NCI-H2196 (cell line): ENCODE results near the gene PNMA8C.

Source experiments
- DNase-seq: peaks from one replicate; lab custom pipeline; 2025; ENCODE audit not compliant: unreplicated experiment; lab: John Stamatoyannopoulos, UW

PNMA8C gene

DNA sequence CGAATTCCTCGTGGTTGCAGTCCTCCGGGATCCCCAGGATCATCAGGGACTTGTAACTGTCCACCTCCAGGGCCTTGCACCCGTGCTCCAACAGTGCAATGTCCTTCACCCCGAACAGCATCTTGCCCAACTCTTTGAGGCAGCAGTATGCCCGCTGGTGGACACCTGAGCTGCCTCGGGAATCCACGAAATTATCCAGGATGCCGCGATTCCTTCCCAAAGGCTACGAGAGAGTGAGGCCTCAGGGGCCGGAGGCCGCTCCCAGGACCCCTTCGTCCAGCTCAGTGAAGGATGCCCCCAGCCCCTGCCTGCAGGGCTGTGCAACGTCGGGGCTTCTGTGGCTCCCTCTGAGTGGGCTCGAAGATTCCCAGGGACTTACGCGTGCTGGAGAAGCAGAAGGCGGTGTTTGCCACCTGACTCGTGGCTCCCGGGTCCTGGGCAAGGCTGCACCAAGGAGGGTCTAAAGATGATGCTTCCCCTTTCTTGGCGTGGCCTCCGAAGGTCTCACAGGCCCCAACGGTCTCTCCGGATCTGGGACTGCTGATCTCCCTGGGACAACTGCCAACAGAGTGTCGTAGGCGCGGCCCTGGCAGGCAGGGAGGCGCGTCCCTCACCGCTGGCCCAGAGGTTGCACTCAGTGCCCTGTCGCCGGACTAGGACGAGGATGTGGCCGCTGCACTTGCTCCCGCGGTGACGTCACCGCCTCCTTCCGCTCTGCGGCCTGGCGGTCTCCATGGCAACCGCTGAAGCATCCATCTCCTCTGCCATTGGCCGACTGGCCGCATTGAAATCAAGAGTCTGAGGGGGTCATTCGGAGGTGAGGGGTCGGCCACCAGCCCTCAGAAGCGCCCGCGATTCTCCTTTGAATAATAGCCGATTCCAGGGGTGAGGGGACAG is at the start of gene PNMA8C:
TSS of gene PNMA8C (minus strand) at position 698 of the 897 bp plus-strand sequence. CDS start at position 121, 577 bp downstream.
- peak; percentile 91 for DNase-seq

DNA sequence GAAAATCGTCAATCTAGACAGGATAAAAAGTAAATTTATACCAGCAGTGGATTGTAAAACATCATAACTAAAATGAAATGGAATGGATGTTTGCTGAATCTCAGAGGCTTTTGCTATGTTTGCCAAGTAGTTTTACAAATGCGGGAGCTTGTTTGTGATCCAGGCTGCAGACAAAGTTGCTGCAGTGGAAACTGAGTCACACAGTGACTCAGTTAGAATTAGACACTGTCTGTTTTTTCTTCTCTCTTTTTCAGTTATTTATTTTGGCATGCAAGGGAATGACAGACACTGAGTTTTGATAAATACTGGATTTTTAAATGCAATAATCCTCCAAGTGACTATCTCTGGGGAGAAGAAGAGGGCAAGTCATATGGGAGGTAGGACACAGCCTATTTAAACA is 47.2 kb upstream of the PNMA8C start:
- no peak for DNase-seq

DNA sequence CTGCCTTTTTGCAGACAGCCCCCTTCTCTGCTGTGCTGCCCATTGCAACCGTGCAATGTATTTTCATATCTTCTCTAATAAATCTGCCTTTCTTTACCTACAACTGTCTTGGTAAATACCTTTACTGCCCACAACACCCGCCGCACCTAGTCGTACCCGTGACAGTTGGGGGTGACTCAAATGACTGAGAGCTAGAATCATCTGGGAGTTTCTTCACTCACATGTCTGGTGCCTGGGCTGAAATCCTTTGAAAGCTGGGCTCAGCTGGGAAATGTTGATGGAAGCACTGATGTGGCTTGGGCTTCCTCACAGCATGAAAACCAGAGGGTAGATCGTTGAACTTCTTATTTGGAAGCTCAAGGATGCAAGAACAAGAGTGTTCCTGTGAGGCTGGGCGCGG is 45.5 kb upstream of the PNMA8C start:
- DNase-seq, result no peak

DNA sequence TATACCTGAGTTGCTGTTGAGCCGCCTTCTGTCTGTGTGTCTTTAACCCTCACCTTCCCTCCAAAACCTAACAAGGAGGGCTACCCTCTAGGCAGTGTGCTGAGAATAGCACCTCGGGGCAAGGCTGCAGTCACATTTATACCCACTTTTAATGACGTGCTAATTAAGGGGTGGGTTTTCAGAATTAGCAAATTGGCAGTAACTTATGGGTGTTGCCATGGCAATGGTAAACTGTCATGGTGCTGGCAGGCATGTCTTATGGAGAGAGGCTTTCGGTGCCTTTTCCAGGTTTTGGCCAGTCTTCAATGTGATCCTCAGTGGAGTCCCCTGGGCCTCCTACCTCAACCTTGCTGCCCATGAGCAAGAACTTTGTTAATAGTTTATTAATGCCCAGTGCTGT is 43.9 kb upstream of the PNMA8C start:
- no peak for DNase-seq

DNA sequence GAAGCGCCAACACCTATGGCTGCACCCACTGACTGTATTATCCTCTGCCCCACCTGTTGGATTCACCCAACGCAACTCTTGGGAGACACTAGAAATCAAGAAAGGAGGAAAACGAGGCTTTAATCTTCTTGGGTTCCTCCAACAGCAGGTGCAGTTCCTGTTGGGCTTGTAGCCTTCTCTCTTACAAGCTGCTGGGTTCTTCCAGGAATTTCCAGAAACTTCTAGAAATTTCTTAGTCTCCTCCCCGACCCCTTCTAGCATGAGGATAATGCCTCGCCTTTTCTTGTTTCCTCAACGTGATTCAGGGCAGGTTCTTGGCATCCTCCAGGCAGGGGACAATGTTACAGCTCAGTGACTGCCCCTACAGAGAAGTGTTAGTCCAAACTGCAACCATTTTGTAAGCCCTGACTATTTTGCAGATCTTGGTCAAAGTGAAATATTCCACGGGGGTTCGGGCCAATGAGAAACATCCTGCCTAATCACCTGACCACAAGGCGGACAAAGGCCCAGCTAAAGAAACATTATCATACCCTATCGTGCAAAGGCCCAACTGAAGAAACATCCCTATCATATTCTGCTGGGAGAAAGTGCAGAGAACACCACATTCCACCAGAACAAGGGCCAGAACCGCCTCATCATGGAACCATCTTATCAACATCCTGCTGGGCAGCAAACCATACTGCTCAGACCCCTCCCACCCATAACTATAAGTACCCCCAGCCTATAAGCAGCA is 43.2 kb upstream of the PNMA8C start:
- no peak for DNase-seq

DNA sequence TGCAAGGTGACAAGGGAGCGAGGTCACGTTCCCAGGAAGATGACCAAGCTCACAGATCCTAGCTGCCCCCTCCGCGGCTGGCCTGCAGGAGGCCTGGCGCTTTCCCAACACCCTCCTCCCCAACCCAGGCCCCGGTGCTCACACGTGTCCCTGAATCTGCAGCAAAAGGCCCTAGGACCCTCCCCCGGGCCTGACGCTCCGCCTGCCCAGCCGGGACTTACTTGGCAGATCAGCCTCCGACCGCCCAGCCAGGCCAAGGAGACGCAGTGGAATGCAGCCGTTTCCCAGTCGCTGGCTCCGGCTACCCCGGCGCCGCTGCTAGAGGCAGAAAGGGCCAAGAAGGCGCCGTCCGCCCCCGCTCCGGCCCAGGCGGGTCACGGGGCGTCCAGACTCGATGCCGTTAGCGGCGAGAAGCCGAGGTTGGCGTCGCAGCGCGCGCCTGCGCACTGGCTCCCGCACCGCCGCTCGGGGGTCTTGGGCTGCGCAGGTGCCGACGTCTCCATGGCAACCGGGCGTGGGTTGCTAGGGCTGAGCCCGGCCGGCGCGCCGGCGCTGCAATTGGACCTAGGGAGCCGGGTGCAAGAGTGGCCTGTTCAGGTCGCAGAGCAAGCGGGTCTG is 42.5 kb upstream of the PNMA8C start, which contains the start of gene PNMA8A:
TSS of gene PNMA8A (minus strand) at position 448 of the 618 bp plus-strand sequence. CDS start 528 bp downstream, outside the sequence.
- peak; percentile 75 for DNase-seq

DNA sequence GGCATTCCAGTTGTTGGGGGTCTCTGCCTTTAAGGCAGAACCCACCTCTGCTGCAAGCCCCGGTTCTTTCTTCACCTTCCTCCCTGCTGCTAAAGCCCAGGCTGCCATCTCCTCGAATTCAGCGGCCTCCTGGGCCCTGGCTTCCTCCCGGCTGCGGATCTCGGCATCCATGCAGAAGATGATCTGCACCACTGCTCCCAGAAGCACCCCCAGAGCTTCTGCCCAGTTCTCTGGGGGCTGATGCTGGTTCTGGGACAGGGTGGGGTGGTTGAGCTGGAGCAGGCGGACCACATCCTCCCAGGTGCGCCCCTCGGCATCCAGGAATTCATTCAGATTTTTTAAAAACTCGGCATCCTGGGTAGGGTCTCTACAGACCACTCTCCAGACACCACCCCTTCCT is 41.6 kb upstream of the PNMA8C start:
- DNase-seq, result no peak

DNA sequence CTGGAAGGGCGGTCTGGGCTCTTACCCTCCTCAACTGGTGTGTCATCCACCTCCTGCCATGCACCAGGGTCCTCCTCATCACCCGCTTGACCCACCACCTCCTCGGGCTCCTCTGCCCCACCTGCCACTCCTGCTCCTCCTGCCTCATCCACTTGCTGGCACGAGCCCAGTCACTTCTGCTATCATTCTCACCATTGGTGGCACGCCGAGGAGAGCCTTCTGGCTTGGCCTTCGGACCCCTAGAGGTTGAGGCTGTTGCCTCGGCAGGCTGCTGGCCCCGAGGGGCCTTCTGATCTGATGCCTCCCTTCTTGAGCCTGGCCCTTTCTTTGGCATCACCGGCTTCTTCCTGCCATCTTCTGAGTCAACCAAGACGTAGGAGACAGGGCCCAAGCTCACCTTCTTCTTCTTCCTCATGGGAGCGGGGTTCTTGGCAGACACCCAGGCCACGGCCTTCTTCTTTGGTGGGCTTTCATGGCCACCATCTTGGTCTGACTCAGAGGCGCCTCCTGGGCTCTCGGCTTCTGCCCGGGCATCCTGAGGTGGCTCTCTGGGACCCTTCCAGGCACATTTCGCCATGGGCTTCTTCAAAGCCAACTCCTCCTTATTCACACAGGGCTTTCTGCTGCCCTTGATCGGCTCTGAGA is 40.9 kb upstream of the PNMA8C start:
- no peak for DNase-seq

DNA sequence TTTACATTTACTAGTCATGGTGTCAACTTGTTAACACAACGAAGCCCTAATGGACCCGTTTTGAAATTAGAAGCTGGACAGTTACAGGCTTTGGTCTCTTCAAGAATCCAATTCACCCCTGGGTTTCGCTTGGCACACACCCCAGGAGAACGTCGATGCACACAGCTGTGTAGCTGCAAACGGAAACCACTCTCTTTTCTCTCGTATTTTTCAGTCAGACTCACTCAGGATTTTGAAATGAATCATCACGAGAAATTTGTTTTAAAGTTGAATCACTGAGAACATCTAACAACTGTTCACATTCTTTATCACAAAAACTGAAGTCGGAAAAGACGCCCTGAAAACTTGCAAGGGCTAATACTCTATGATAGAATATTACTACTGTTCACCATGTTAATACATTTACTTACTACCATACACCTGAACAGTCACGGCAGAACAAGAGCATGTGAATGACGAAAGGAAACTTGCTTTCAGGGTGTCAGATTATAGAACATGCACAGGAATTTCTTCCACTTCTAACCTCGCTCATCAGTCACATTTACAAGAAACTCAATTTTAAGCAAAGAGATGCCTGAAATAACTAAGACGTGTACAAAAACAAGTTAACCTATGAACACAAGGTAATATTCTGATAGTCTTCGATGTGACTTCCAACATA is 37.9 kb upstream of the PNMA8C start:
- no peak for DNase-seq

DNA sequence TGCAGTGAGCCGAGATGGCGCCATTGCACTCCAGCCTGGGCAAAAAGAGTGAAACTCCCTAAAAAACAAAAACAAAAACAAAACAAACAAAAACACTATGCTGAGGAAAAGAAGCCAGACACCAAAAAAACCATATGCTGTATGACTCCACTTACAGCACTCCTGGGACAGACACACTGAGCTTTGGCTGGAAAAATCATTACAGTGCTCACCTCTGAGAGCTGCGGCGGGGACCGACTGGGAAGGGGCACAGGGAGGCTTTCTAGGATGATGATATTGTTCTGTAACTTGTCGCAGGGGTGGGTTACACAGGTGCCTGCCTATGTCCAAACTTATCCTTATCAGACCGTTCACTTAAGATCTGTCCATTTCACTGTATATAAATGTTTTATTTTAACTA is 34.8 kb upstream of the PNMA8C start:
- DNase-seq, result no peak

DNA sequence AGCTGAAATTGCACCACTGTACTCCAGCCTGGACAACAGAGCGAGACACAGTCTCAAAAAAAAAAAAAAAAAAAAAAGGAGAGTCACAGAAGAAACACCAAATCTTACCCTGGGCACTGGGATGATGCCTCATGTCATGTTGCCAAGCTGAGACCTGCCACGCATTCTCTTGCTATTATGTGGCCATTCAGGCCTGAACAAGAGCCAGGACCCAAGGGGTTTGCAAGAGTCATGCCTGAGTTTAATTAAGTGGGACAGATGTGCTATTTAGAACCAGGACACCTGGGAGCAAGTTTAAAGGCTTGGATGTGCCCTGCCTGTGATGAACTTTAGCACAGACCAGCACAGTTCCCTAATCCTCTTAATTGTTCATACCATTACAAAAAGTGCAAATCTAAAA is 32.8 kb upstream of the PNMA8C start:
- no peak for DNase-seq

DNA sequence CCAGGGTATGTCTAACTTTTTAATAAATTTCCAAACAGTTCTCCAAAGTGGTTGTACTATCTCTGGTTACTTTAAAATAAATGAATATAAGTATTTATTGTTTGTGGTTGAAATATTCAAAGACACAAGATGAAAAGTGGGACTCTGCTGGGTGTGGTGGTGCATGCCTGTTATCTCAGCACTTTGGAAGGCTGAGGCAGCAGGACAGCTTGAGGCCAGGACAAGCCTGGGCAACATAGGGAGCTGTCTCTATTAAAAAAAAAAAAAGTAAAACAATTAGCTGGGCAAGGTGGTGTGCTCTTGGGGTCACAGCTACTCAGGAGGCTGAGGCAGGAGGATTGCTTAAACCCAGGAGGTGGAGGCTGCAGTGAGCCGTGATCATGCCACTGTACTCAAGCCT is 32.2 kb upstream of the PNMA8C start:
- no peak for DNase-seq

DNA sequence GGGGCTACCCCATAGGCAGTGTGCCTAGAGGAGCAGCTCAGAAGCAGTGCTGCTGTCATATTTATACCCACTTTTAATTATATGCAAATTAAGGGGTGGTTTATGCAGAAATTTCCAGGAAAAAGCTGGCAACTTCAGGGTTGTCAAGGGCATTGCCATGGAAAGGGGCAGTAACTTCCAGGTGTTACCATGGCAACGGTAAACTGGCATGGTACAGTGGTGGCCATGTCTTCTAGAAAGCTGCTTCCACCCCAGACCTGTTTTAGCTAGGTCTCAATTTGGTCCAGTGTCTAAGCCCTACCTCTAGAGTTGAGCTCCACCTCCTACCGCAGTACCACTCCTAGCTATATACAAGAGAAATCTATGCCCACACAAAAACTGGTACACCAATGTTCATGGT is 31.3 kb upstream of the PNMA8C start:
- no peak for DNase-seq

DNA sequence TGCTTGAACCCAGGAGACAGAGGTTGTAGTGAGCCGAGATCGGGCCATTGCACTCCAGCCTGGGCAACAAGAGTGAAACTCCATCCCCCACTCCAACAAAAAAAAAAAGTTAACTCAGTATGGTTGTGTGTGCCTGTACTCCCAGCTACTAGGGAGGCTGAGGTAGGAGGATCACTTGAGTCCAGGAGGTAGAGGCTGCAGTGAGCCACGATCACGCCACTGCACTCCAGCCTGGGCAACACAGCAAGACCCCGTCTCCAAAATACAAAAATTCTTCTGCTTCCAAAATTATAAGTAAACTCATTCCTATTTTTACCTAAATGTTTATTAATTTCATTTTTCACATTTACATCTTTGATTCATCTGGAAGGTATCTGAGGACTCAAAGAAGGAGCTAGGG is 28.2 kb upstream of the PNMA8C start:
- no peak for DNase-seq

DNA sequence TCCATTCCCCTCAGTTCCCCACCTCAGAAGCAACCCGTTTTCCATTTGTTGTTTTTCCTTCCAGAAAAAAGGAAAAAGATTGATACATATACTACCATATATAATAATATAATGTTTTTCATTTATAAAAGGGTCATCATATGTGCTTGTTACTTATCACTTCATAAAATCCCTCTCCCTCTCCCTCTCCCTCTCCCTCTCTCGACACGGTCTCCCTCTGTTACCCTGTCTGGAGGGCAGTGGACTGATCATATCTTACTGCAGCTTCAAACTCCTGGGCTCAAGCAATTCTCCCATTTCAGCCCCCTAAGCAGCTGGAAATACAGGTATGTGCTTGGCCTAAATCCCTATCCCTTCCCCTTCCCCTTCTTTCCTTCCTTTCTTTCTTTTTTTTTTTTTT is 25.5 kb upstream of the PNMA8C start:
- DNase-seq, result no peak

DNA sequence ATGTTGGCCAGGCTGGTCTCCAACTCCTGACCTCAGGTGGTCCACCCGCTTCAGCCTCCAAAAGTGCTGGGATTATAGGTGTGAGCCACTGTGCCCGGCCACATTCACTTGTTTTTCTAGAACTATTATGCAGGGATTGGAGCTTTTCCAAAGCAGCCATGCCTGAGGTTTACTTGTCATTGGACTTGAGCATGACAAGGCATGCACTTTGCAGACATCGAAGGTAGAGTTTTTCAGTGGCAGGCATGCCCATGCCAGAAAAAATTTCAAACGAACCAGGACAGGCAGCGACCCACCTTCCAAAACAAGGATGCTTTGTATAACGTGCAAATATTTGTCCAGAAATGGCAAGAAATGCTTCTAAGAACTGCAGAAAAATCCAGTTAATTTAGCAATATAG is 24.9 kb upstream of the PNMA8C start:
- DNase-seq, result no peak

DNA sequence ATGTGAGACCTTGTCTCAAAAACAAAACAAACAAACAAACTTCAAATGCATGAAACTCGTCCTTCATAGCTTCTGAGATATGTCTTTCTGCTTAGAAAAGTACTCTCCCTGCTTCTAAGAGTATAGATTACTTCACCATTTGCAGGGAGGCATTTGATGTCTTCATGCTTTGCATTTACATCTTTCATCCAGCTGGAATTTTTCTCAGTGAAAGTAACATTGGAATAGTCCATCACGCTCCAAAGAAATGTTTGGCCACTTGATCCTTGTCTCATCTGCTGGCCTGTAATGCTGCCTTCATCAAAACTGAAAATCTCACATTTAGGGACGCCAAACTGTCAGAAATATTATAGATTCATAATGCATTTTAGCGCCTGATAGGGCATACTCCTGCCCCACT is 23.4 kb upstream of the PNMA8C start:
- DNase-seq, result no peak

DNA sequence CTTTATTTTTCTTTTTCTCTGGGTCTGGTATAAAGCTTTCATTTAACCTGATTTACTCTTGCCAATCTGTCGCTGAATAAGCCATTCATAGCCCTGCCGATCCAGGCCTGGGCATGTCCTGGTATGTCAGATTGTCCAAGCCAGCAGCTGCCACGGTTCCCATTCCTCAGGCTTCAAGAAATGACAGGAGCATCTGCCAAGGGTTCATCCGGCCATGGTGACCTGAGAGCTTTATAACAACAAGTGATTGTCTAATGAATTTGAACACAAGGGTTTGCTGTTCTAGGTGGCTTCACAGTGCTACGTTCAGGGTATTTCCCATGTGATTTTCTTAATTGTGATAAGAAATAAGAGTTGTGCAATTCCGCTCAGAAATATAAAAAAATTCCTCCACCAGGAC is 22.6 kb upstream of the PNMA8C start:
- DNase-seq, result peak; percentile 9

DNA sequence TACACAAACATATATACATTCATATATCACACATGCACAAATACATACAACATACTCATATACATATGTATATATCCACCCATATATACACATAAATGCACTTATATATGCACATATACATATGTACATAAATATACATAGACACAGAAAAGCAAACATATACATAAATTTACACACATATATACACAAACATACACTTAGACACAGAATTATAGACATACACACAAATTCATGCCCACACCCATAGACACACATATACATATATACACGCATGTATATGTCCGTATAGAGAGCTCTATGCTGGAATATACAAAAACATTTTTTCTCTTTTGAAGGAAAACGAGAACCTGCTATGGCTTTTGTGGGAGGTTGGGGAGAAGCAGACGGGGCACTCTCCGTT is 22.0 kb upstream of the PNMA8C start:
- DNase-seq, result no peak

DNA sequence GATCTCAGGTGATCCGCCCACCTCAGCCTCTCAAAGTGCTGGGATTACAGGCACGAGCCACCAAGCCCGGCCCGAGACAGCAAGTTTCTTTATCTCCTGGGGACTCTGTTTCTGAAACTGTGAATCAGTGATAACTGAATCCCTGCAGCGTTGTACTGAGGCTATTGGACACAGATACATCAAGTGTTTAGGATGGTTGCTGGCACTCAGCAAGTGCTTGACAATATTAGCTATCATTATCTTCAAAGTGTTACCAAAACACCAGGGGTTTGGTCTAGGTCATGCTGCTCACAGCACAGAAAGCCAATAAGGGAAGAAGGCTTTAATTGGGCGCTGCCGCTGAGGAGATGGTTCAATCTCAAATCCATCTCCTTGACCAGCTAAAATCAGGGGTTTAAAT is 20.5 kb upstream of the PNMA8C start:
- DNase-seq, result no peak

DNA sequence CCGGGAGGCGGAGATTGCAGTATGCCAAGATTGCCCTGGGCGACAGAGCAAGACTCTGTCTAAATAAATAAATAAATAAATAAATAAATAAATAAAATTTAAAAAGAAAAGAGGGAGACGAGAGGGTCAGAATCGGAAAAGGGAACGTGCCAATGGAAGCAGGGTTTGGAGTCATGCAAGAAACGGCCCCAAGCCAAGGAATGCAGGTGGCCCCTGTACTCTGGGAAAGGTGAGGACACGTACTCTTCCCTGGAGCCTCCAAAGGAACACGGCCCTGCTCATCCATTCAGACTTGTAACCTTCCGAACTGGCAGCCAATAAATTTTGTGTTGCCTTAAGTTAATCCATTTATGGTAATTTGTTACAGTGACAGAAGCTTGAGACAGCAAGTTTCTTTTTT is 19.9 kb upstream of the PNMA8C start:
- DNase-seq, result no peak
